GM19372 (cell line): ENCODE results near the gene FTCD.
"Not testable (repeated sequence)": the region's sequence is repeated elsewhere in the genome, so short reads cannot be mapped to it uniquely, and the experiment has no call there.

Experiments
- ATAC-seq: cut with Tn5 transposase; IDR thresholded peaks from one replicate; pipeline ENCODE4 v1.9.1; 2021; ENCODE audit warnings: mild to moderate bottlenecking, low read depth, moderate library complexity; ENCODE audit not compliant: unreplicated experiment

FTCD gene

GRCh38 chr21:46172863-46173528 is 17.6 kb upstream of the FTCD start:
- ATAC-seq = no peak

- ATAC-seq = no peak
Observed at GRCh38 chr21:46171996-46172862, 16.9 kb upstream of the FTCD start.

GRCh38 chr21:46171585-46171984 is 16.2 kb upstream of the FTCD start:
- ATAC-seq = no peak

- ATAC-seq = not testable (repeated sequence)
Observed at GRCh38 chr21:46170436-46171193, 15.2 kb upstream of the FTCD start.

- no peak for ATAC-seq
Observed at GRCh38 chr21:46168659-46169386, 13.4 kb upstream of the FTCD start.

GRCh38 chr21:46168238-46168637 is 12.9 kb upstream of the FTCD start:
- no peak for ATAC-seq

GRCh38 chr21:46165098-46165497 is 9.7 kb upstream of the FTCD start:
- ATAC-seq = no peak

GRCh38 chr21:46163380-46163779 is 8.0 kb upstream of the FTCD start:
- no peak for ATAC-seq

- no peak for ATAC-seq
Observed at GRCh38 chr21:46161633-46162592, 6.5 kb upstream of the FTCD start.

GRCh38 chr21:46160907-46161632 is 5.7 kb upstream of the FTCD start:
- no peak for ATAC-seq

- ATAC-seq = no peak
Observed at GRCh38 chr21:46160657-46160906, 5.2 kb upstream of the FTCD start.

GRCh38 chr21:46159841-46160656 is 4.7 kb upstream of the FTCD start:
- ATAC-seq = no peak

GRCh38 chr21:46159390-46159789 is 4.0 kb upstream of the FTCD start:
- ATAC-seq = no peak

GRCh38 chr21:46158666-46159300 is 3.4 kb upstream of the FTCD start:
- ATAC-seq = no peak

GRCh38 chr21:46157987-46158451 is 2.6 kb upstream of the FTCD start:
- ATAC-seq = no peak

GRCh38 chr21:46157396-46157986 is 2.1 kb upstream of the FTCD start:
- ATAC-seq = no peak

- no peak for ATAC-seq
Observed at GRCh38 chr21:46156678-46157077, 1.3 kb upstream of the FTCD start.

- no peak for ATAC-seq
Observed at GRCh38 chr21:46156378-46156645, 933 bp upstream of the FTCD start.
